Epithelial cell of proximal tubule (primary cell): ENCODE results near the gene CELF4. TPM values are rescaled to one million over a fixed set of nuclear protein-coding genes. Genes with fewer than 3 reads are reported as not detected.

Experiments
- DNase-seq: peaks from one replicate; pipeline ENCODE4 v3.0.0-alpha.2; 2011; ENCODE audit warnings: low read depth
- H3K4me3 ChIP-seq: 2 replicates; pipeline ENCODE4 v1.5.1; 2011; ENCODE audit warnings: low read depth, mild to moderate bottlenecking, low read length
- total RNA-seq: library from RNA; depleted of rRNA; stranded (reverse); fragments of >200 nt; gene quantifications from 2 replicates; pipeline ENCODE4 v1.2.3, GENCODE V29; 2015
- TF ChIP-seq, protein P1 (sequence below): conservative IDR thresholded peaks from 2 replicates; pipeline ENCODE4 v1.5.1; 2012; ENCODE audit warnings: low read depth, mild to moderate bottlenecking, low read length

CELF4 gene
- total RNA-seq, 1 donor from 2014 or later, result not detected

DNA sequence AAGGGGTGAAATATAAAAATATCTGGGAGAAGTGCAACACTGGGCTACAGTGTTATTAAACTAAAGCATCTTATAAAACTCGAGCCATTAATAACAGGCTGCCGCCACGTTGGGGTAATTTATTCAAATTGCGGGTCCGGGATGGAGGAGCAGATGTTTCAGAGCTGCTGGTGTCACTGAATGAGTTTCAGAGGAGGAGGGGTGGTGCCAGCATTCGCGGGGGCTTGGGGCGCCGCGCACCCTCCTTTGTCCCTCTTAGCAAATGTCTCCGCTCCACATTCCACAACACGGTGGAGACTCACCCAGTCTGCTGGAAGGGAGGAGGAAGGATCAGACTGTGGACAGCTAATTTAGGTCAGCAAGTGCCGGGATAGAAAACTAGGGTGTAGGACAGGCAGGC, 260.5 kb downstream of the CELF4 start:
- no peak overlapping the region for H3K4me3 ChIP-seq
- TF ChIP-seq, protein P1, sequence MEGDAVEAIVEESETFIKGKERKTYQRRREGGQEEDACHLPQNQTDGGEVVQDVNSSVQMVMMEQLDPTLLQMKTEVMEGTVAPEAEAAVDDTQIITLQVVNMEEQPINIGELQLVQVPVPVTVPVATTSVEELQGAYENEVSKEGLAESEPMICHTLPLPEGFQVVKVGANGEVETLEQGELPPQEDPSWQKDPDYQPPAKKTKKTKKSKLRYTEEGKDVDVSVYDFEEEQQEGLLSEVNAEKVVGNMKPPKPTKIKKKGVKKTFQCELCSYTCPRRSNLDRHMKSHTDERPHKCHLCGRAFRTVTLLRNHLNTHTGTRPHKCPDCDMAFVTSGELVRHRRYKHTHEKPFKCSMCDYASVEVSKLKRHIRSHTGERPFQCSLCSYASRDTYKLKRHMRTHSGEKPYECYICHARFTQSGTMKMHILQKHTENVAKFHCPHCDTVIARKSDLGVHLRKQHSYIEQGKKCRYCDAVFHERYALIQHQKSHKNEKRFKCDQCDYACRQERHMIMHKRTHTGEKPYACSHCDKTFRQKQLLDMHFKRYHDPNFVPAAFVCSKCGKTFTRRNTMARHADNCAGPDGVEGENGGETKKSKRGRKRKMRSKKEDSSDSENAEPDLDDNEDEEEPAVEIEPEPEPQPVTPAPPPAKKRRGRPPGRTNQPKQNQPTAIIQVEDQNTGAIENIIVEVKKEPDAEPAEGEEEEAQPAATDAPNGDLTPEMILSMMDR, result no peak
- no peak for DNase-seq

DNA sequence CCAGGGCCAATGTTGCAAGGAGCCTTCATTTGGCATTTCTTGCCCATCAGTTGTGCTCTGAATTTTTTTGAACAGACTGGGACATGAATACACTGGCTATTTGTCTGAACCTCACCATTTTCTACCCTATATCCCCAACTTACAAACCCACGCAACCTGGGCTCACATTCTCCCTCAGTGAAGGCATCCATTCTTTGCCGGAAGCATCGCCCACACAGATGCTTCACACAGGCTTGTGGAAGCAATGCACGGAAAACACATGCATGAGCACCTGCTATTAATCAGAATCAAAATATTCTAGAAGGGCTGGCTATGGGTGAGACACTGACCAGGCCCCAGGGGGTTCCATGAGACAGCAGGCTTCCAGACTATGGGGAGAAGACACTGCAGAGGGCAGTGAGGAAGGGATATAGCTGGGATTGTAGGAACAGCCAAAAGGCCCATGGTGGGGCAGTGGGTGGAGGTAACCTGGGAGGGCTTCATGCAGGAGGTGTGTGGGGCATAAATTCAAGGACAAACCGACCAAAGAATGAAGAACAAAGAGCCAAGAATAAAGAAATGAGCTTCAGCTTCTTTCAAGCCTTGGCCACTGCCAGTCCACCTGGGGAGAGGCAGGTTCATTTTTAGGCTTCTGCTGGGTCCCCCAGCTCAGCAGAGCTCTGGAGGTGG, 261.5 kb downstream of the CELF4 start:
- DNase-seq, result no peak
- TF ChIP-seq, protein P1, result no peak

DNA sequence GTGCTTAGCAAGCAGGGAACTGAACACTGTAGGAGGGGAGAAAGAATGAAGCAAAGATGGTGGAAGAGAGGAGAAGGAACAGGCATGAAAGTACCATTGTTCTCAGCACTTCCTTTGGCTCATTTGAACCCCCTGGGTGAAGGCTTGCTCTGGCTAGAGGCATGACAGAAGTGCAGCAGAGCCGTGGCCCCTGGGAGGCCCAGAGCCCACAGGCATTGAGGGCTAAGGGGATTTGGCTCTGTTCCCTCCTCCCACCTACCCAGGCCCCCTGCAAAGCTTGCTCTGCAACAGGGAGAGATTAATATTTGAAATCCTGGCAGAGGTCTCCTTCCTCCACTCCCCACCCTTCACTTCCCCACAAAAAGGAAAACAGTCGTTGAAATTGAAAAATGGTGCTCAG, 262.6 kb downstream of the CELF4 start:
- H3K4me3 ChIP-seq, result no peak overlapping the region
- TF ChIP-seq, protein P1, result no peak
- DNase-seq, result no peak

More for the DNA sequence above, 261.5 kb downstream of the CELF4 start:
- H3K4me3 ChIP-seq, result no peak overlapping the region

DNA sequence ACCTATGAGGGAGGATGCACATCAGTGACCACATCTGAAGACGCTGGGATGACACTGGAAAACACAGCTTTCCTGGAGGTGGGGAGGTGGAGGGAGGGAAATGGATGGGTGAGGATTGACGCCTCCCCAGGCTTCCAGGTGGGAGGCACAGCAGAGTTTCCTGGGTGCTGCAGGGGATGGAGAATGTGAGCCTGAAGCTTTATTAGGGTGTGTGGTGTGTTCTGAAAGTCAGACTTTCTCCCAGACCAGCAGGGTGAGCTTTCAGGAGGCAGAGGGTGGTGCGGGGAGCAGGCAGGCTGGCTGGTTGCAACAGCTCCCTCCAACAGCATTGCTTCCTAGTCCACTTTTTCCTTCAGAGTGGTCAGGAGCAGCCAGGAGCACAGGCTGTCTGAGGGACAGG, 263.1 kb downstream of the CELF4 start:
- no peak overlapping the region for H3K4me3 ChIP-seq
- TF ChIP-seq, protein P1, result no peak
- no peak for DNase-seq

DNA sequence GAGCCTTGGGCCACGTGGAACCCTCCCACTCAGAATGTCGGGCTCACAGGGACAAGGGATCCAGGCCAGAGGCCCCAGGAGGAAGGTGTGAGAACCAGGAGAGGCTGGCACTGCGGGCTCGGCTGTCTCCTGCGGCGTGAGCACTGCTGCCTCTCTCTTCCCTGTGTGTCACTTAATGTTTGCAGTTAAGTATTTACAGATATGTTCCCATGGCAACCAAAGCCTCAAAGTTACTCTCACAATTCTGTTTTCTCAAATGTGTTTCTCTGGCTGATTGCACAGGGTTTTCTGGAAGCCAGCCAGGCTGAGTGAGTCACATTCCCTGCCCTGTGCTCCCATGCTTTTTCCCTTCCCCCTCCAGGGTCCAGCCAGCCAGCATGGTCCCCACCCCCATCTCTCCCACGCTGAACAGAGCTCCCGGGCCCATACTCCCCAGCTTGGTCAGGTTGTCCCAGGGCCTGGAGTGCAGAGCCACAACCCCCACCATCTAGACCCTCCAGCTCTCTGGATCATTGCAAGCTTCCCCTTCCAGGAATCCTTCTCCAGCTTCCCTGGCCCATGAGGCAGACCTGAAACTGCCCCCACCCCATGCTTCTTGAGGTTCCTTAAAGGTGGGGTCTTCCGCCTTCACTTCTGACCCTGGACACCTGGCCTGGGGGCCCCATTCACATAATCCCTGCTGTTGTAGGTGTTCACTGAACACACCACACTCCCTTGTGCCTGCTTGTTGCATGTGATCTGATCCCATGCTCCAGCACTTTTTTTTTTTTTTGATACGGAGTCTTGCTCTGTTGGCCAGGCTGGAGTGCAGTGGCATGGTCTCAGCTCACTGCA, 265.9 kb downstream of the CELF4 start:
- peak; percentile 95 for DNase-seq

DNA sequence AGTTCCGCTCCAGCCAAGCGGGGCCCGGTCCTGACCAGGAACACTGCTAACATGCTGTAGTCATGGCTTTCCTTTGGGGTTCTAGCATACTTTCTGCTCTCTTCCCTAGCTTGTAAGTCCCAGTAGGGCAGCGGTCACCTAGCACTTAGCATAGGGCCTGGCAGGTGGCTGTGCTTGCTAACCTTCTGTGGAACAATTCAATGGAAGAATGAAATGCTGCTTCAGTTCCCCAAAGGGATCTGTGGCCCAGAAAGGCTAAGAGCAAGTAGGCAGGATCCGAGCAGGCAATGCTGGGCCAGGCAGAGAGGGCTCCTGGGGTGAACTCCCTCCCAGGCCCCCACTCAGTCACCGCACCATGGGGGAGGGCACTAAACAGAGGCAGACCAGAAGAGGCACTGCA, 266.8 kb downstream of the CELF4 start:
- TF ChIP-seq, protein P1, result no peak

More for the DNA sequence above, 265.9 kb downstream of the CELF4 start:
- TF ChIP-seq, protein P1, result no peak
- no peak overlapping the region for H3K4me3 ChIP-seq

DNA sequence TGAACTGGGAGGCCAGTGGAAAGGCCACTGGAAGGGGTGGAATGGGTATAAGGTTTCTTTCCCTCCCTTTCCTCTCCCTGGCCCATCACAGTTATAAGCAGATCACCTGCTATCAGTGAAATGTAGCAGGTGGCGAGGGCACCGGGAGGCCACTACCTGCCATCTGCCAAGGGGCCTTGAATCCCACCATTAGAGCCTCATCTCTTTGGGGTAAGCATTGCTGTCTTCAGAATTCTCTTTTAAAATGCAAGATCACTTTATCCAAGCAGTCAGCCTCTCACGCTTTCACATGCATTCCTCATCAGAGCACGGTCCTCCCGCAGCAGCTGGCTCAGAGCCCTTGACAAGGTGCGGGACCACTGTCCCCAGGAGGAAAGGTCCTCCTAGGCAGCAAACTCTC, 268.5 kb downstream of the CELF4 start:
- DNase-seq, result no peak
- TF ChIP-seq, protein P1, result no peak
- H3K4me3 ChIP-seq, result no peak overlapping the region

More for the DNA sequence above, 266.8 kb downstream of the CELF4 start:
- no peak overlapping the region for H3K4me3 ChIP-seq
- no peak for DNase-seq
